NB4 (cell line): Measurements from ENCODE around the gene HNRNPDL.

Experiments
- MYC ChIP-seq: IDR thresholded peaks from 2 replicates; pipeline ENCODE4 v1.6.1; 2011; ENCODE audit warnings: low read depth, low read length
- POLR2A ChIP-seq: IDR thresholded peaks from 2 replicates; pipeline ENCODE4 v1.6.1; 2011; ENCODE audit warnings: mild to moderate bottlenecking; ENCODE audit not compliant: insufficient read length; ENCODE audit errors: extremely low read depth
- TF ChIP-seq, protein P1 (sequence below): IDR thresholded peaks from one replicate; pipeline ENCODE4 v1.5.1; 2012; ENCODE audit warnings: low read depth, low read length

GRCh38 chr4:82431831-82432230 lies 1.6 kb upstream of the HNRNPDL start:
- TF ChIP-seq POLR2A: no peak
- no peak for TF ChIP-seq MYC
- TF ChIP-seq, protein P1, sequence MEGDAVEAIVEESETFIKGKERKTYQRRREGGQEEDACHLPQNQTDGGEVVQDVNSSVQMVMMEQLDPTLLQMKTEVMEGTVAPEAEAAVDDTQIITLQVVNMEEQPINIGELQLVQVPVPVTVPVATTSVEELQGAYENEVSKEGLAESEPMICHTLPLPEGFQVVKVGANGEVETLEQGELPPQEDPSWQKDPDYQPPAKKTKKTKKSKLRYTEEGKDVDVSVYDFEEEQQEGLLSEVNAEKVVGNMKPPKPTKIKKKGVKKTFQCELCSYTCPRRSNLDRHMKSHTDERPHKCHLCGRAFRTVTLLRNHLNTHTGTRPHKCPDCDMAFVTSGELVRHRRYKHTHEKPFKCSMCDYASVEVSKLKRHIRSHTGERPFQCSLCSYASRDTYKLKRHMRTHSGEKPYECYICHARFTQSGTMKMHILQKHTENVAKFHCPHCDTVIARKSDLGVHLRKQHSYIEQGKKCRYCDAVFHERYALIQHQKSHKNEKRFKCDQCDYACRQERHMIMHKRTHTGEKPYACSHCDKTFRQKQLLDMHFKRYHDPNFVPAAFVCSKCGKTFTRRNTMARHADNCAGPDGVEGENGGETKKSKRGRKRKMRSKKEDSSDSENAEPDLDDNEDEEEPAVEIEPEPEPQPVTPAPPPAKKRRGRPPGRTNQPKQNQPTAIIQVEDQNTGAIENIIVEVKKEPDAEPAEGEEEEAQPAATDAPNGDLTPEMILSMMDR: no peak
